K562 (cell line): ENCODE results near the gene MRPL4. TPM values are rescaled to one million over a fixed set of nuclear protein-coding genes. Genes with fewer than 3 reads are reported as not detected.

Experiments used
- BACH1 ChIP-seq: fragments of 200-800 bp; sonication (Bioruptor generic); IDR thresholded peaks from 2 replicates; pipeline ENCODE4 v1.6.1; 2016; ENCODE audit warnings: missing genetic modification characterization, missing compliant biosample characterization
- BCLAF1 ChIP-seq, 2 experiments: fragments of 450-650 bp in 1 of 2; IDR thresholded peaks; 2 replicates each; pipeline ENCODE4 v1.6.1; 2011 to 2017; ENCODE audit warnings: low read depth in 2 of 2, antibody characterized with exemption in 1 of 2, borderline replicate concordance in 1 of 2, low read length in 1 of 2, mild to moderate bottlenecking in 1 of 2, mixed read lengths in 1 of 2; ENCODE audit not compliant: control insufficient read depth in 1 of 2
- ELF4 ChIP-seq: fragments of 450-650 bp; formaldehyde crosslinking; IDR thresholded peaks from 2 replicates; pipeline ENCODE4 v1.4.0; 2022; ENCODE audit warnings: missing genetic modification characterization
- ERF ChIP-seq: fragments of 450-650 bp; formaldehyde crosslinking; IDR thresholded peaks from 2 replicates; pipeline ENCODE4 v1.4.0; 2020; ENCODE audit warnings: mild to moderate bottlenecking, mixed read lengths
- GATAD2B ChIP-seq: fragments of 450-650 bp; IDR thresholded peaks from 2 replicates; pipeline ENCODE4 v1.6.1; 2017; ENCODE audit warnings: mild to moderate bottlenecking, borderline replicate concordance
- GTF2E2 ChIP-seq: fragments of 200-800 bp; sonication (Bioruptor generic); IDR thresholded peaks from 2 replicates; pipeline ENCODE4 v1.6.1; 2016; ENCODE audit warnings: missing genetic modification characterization, missing compliant biosample characterization
- MCM3 ChIP-seq: fragments of 450-650 bp; IDR thresholded peaks from 2 replicates; pipeline ENCODE4 v1.6.1; 2016
- PCBP1 ChIP-seq: fragments of 200-400 bp; formaldehyde crosslinking; IDR thresholded peaks from 2 replicates; pipeline ENCODE4 v1.6.1; 2018; ENCODE audit warnings: mild to moderate bottlenecking, low read depth, low read length; ENCODE audit not compliant: poor library complexity, severe bottlenecking
- PREB ChIP-seq: sonication (generic); formaldehyde crosslinking; IDR thresholded peaks from 2 replicates; pipeline ENCODE4 v1.8.1; 2023; ENCODE audit warnings: mild to moderate bottlenecking, missing genetic modification reagents
- SAFB ChIP-seq: fragments of 200-400 bp; formaldehyde crosslinking; IDR thresholded peaks from 2 replicates; pipeline ENCODE4 v1.6.1; 2017; ENCODE audit warnings: low read depth, low read length, borderline replicate concordance
- TFAM ChIP-seq: fragments of 250-450 bp; sonication (Bioruptor Pico); conservative IDR thresholded peaks from 2 replicates; pipeline ENCODE4 v1.5.0; 2021; ENCODE audit warnings: mild to moderate bottlenecking, moderate library complexity
- polyA plus RNA-seq, 8 experiments: library from polyadenylated mRNA; depleted of rRNA in 4 of 8; stranded (reverse) in 5 of 8; unstranded in 3 of 8; fragments of >200 nt; fragmentation: Nextera tagmentation in 2 of 8; fragmentation: Illumina TruSeq in 1 of 8; extraction: Ambion mirVana in 2 of 8; extraction: Trizol in 1 of 8; gene quantifications; 2 replicates each; pipeline versions ENCODE4 v1.2.1 to v1.2.3, GENCODE V29; 2011 to 2014; ENCODE audit warnings: inconsistent platforms in 1 of 8, missing spikeins in 1 of 8
- total RNA-seq, 7 experiments: library from RNA; depleted of rRNA in 6 of 7; stranded (reverse); fragments of >200 nt in 6 of 7; fragmentation: Illumina TruSeq in 2 of 7; extraction: Trizol in 2 of 7; gene quantifications; 2 replicates each; pipeline versions ENCODE4 v1.2.1 to v1.2.3, GENCODE V29; 2011 to 2021; ENCODE audit warnings: low replicate concordance in 1 of 7
- TF ChIP-seq, protein P1 (sequence below): sonication (generic); formaldehyde crosslinking; IDR thresholded peaks from 2 replicates; pipeline ENCODE4 v1.9.0; 2022; ENCODE audit warnings: mild to moderate bottlenecking, missing genetic modification reagents
- TF ChIP-seq, protein P2 (sequence below): IDR thresholded peaks from 2 replicates; pipeline ENCODE4 v1.6.1; 2014; ENCODE audit warnings: antibody characterized with exemption
- TF ChIP-seq, protein P3 (sequence below): conservative IDR thresholded peaks from 2 replicates; pipeline ENCODE4 v1.6.1; 2011; ENCODE audit warnings: low read depth, mild to moderate bottlenecking, low read length; ENCODE audit not compliant: control insufficient read depth
- TF ChIP-seq, protein P4 (sequence below), 3 experiments: fragments of 200-800 bp in 1 of 3; sonication (Bioruptor generic) in 1 of 3; sonication (generic) in 1 of 3; formaldehyde crosslinking in 1 of 3; IDR thresholded peaks; 2 replicates each; pipeline versions ENCODE4 v1.6.1 to v1.8.0; 2016 to 2022; ENCODE audit warnings: mild to moderate bottlenecking in 2 of 3, missing compliant biosample characterization in 2 of 3, missing genetic modification characterization in 2 of 3, missing genetic modification reagents in 1 of 3

The MRPL4 gene
- total and polyA plus RNA-seq, 9 of the 15 experiments (the other 6 are each of a cell fraction or from before 2014, with no cell fraction given): 1.4 to 239 (median 64.9) TPM

GRCh38 chr19:10286803-10287737, 35.1 kb downstream of the MRPL4 start, which contains the start of gene ICAM4 (continued):
- TF ChIP-seq GATAD2B (no peak; the same call in 1 of the 2 replicates), TFAM (CRISPR knock-in tag) (no peak), ELF4 (CRISPR knock-in tag) (no peak), SAFB (peak; percentile 7; the same call in 1 of the 2 replicates), MCM3 (no peak), ERF (CRISPR knock-in tag) (peak; percentile 74; the same call in 1 of the 2 replicates), PCBP1 (peak; percentile 32), BACH1 (tag) (no peak), GTF2E2 (tag) (no peak), BCLAF1 (IDR thresholded peaks at IDR 0.05; ENCODE audit: borderline replicate concordance in 1 of 2, control insufficient read depth in 1 of 2, low read depth in 2 of 2, low read length in 1 of 2) (no peak), PREB (no peak)
- TF ChIP-seq, protein P1, sequence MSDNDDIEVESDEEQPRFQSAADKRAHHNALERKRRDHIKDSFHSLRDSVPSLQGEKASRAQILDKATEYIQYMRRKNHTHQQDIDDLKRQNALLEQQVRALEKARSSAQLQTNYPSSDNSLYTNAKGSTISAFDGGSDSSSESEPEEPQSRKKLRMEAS: peak; percentile 79
- TF ChIP-seq, protein P2, sequence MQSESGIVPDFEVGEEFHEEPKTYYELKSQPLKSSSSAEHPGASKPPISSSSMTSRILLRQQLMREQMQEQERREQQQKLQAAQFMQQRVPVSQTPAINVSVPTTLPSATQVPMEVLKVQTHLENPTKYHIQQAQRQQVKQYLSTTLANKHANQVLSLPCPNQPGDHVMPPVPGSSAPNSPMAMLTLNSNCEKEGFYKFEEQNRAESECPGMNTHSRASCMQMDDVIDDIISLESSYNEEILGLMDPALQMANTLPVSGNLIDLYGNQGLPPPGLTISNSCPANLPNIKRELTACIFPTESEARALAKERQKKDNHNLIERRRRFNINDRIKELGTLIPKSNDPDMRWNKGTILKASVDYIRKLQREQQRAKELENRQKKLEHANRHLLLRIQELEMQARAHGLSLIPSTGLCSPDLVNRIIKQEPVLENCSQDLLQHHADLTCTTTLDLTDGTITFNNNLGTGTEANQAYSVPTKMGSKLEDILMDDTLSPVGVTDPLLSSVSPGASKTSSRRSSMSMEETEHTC: no peak
- TF ChIP-seq, protein P3, sequence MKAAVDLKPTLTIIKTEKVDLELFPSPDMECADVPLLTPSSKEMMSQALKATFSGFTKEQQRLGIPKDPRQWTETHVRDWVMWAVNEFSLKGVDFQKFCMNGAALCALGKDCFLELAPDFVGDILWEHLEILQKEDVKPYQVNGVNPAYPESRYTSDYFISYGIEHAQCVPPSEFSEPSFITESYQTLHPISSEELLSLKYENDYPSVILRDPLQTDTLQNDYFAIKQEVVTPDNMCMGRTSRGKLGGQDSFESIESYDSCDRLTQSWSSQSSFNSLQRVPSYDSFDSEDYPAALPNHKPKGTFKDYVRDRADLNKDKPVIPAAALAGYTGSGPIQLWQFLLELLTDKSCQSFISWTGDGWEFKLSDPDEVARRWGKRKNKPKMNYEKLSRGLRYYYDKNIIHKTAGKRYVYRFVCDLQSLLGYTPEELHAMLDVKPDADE: peak; percentile 66; the same call in 1 of the 2 replicates
- TF ChIP-seq, protein P4, sequence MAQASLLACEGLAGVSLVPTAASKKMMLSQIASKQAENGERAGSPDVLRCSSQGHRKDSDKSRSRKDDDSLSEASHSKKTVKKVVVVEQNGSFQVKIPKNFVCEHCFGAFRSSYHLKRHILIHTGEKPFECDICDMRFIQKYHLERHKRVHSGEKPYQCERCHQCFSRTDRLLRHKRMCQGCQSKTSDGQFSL (CRISPR knock-in tag; IDR thresholded peaks at IDR 0.05): no peak
- TF ChIP-seq, protein P4 (tag; IDR thresholded peaks at IDR 0.05): no peak
